GM19438 (cell line): Measurements from ENCODE around the gene HEPHL1.
A peak's percentile ranks its signal among the peaks of the same experiment; 100 is the strongest.

ENCODE experiments used
- ATAC-seq: cut with Tn5 transposase; IDR thresholded peaks from one replicate; pipeline ENCODE4 v1.9.1; 2021; ENCODE audit warnings: low read depth; ENCODE audit not compliant: unreplicated experiment

The HEPHL1 gene

DNA sequence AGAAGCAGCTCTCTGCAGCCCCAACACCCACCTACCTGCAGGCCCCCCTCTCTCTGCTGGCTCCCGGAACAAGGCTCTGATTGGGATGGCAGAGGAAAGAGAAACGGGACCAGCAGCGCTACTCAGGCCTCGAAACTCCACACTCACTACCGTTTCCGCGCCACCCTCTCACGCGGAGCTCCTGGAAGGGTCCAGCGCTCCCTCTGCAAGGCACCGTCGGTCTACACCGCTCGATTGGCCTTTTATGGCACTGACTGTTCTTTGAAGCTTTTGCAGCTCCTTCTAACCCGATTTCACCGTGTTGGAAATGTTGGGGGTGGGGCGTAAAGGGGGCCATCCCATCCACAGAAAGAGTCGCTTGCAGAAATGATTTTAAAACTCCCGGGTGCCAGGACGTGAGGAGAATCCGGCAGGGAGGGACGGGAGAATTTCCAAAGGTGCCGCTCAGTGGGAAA lies 107.2 kb downstream of the HEPHL1 start:
- ATAC-seq, result peak; percentile 33

DNA sequence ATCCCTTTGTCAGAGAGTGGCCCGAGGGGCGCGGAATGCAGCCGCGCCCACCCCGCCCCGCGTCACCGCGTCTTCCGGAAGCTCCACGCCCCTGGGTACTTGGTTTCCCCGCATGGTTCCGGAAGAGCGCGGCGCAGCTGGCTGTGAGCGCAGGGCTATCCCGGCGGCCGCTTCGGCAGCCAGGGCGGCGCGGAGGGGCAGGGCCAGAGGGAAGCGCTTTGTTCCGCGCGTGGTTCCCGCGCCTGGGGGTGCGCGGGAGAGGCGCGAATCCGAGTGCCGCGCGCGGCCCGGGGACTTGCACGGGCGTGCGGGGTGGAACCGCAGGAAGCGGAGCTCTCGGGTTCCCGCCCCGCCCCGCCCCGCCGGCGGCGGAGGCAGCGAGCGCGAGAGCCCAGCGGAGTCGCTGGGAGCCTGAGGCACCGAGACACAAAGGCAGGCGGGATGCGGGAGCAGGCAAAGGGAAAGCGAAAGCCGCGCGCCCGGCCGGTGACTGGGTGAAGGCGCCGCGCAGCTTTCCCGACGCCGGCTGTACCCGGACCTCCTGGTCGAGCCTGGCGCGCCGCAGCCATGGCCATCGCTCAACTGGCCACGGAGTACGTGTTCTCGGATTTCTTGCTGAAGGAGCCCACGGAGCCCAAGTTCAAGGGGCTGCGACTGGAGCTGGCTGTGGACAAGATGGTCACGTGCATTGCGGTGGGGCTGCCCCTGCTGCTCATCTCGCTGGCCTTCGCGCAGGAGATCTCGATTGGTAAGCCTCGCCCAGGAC lies 107.8 kb downstream of the HEPHL1 start, which contains the start of gene PANX1:
Gene PANX1 (plus strand): TSS at position 96 of the 766 bp plus-strand sequence. CDS start 472 bp downstream, at position 568.
- peak; percentile 82 for ATAC-seq

DNA sequence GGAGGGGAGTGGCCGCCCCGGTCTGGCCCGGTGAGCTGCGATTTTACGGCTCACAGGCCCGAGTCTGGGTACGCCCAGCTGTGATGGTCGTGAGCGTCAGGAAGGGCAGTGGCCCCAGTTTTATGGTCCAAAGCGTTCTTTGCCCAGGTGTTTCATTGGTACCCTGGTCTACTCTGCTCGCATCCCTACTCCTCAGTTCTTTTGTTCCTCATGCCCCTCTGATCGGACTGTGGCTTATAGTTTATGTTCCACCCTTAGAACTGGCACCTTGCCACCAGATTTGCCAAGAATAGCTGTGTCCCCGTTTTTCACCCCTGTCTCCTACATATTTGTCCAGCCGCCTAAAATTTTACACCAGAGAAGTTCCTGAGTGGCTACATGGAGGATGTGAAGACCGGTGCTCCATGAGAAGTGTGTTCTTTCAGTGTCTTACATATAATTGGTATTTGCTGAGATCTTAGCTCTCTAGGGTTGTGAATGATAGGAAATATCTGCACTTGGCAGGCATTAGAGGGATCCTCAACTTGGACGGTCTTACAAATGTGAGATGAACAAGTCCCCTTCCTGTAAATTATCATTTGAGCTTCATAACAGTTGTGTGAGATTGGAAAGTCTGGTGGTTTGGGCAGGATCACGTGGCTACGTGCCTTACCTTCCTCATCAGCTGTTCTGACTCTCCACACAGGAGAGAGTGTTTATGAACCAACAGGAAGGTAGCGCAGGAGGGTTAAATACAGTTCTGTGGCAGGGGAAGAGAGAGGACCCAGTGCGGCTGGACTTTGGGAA lies 108.6 kb downstream of the HEPHL1 start:
- ATAC-seq, result no peak

DNA sequence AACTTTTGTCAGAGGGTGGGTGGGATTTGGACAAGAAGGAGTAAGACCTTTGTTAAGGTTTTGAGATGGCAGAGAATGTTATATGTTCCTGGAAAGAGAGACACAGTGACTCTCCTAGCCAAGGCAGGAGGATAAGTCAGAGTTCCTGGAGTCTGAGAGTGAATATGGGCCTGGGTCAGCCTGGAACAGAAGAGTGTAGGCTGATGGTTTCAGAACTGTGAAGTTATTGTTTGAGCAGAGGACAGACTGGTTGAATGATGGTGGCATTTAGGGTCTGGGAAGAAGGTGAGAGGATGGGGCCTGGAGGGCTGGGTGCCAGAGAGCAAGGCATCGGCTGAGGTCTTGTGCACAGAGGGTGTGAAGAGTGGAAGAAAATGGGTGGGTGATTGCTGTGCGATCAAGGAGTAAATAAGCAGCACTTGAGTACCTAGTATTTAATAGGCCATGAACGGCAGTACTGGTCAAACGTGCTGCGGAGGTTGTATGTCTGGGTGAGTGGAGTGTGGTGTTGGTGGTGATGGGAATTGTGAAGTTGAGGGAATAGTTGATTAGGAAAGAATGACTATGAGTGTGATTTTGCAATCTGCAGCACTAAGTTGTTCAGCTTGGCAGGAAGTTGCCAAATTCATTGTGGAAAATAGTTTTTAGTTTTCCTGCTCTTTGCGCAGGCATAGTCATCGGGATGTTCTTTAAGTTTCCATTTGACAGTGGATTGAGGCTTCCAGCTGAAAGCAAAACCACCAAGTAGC lies 109.3 kb downstream of the HEPHL1 start:
- ATAC-seq, result no peak

DNA sequence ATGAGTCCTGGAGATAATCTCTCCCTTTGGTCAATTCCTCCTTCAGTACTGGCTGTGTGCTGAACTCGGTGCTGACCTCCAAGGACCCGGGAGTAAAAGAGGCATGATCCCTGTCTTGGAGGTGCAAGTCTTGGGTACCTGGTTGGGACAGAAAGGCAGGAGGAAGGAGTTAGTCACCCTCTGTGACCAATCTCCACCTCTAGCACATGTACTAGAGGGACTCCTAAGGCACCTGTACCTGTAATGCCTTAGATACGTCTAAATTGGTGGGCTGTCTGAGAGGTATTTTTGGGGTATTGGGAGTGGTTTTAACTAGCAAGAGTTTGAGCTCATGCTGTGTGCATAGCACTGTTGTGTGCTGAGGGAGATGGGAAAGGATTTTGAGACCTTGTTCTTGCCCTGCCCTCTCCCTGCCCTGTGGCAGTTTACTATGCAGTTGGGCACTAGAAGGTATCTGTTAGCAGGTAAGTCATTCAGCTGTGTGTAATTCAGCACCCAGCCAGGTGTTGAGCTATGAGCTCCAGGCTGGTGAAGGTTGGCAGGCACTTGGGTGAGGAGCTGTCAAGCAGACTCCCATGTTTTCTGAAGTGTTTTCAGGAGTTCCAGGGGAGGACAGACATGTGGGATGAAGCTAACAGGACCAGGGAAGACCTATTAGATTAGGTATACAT lies 110.0 kb downstream of the HEPHL1 start:
- no peak for ATAC-seq

DNA sequence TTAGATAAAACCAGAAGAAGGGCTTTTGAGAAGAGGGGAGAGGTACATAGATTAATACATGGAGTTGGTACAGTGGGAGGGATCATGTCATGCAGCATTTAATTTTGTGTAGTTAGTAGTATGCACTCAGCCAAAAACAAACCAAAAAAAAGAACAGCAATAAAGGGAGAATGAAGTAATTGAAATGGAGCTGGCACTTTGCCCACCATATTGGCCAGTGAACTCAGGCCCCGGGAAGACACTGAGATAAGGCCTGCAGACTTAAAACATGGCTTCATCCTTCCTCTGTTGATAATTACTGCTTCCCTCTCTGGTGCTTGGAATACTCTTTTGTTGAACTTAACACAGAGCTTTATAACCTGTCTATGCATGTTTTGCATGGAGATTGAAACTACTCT lies 110.6 kb downstream of the HEPHL1 start:
- no peak for ATAC-seq

DNA sequence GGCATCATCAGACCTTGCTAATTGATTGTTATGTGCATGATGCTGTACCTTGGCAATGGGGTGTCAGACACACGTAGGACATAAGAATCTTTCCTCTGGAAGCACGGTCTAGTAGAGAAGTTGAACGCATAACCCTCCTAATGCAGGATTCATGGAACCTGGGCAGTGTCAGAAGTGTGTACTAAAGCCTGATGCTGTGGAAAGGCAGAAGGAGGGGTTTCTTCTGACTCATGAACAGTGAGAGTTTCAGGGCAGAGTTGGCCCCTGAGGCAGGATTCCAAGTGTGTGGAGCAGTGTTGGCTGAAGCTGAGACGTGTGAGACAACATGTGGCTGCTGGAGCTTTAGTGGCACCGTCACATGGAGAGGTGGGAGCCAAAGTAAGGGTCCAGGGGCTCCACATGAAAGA lies 111.0 kb downstream of the HEPHL1 start:
- ATAC-seq, result no peak

DNA sequence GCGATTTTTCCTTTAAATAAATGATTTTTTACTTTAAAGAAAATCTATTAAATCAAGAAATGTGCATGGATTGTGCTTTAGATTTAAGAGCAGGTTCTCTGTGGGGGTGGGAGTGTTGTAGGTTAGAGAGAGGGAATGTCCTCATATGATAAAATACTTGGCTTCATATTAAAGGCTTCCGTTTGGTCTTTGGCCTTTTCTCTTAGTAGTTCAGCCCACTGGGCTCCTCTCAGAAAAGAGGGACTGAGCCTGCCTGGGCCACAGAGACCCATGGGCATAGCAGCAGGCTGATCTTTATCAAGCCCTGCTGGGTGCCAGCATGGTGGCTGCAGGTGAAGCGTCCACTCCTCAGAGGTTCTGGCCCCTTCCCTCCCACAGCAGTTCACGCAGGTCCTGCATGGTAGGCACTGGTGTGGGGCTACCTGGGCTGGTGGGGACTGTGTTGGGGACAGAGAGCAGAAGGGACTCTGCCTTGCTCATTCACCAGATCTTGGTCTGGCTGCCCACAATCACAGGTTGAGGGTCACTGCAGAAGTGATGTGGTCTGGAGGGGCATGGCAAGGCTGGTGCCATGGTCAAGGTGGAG lies 111.8 kb downstream of the HEPHL1 start:
- no peak for ATAC-seq

DNA sequence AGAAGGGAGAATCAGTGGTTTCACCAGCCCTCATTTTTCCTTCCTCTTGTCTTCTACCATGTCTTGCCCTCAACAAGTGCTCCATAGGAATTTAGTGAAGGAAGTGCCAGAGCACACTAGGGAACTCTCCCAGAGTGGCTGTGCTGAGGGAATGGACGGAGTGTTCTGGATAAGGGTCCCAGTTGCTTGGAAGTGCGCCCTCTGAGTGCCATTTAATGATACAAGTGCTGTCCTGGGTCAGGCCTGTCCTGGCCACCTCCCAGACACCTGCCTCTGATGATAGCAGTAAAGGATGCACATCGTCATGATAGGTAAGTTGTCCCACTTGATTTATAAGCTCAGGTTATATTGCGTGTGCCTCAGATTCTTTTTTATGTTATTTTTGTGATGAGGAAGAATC lies 112.6 kb downstream of the HEPHL1 start:
- ATAC-seq, result no peak

DNA sequence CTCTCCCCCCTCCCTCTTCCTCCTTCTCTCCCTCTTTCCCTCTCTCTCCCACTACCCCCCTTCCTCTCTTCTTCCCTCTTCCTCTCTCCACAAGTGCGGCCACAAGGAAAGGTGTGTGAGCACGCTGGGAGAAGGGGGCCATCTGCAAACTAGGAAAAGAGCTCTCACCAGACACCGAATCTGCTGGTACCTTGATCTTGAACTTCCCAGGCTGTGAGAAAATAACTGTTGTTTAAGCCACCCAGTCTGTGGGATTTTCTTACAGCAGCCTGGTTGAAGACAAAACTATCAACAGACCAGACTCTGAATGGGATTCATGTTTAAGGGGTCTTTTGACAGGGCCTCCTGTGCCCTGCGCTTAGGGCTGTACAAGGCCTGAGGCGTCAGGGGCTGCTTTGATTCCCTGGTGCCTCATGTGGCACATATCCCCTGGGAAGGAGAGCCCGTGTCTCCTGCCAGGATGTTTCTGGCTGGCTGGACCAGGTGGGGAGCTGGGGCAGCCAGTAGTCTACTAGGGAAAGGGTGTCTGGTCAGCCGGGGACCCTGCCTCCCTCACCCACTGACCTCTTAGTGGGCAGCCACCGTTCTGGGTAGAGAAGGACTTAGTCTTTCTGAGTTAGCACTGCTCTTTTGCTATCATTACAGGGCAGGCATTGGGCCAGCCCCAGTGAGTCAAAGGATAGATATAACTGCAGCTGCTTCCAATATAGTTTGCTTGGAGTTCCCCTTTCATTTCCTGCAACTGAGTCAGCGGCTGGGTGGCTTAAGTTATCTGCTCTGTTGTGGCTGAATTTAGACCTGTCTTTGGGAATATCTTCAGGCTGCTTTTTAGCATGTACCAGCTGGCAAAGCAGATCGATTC lies 113.7 kb downstream of the HEPHL1 start:
- no peak for ATAC-seq

DNA sequence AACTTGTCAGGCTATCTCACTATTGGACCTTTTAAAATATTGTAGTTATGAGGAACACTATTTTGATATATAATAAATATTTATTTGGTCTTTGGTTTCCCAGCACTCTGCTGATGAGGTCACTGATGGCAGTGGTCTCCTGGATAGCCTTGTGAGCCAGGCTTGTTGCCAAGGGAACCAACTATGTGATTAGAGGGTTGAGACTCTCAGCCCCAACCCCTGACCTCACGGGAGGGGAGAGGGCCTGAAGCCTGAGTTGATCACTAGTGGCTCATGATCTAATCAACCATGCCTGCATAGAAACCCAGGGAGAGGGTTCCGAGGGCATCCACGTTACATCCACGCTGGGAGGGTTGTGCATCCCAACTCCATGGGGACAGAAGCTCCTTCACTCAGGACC lies 118.3 kb downstream of the HEPHL1 start:
- ATAC-seq, result no peak

DNA sequence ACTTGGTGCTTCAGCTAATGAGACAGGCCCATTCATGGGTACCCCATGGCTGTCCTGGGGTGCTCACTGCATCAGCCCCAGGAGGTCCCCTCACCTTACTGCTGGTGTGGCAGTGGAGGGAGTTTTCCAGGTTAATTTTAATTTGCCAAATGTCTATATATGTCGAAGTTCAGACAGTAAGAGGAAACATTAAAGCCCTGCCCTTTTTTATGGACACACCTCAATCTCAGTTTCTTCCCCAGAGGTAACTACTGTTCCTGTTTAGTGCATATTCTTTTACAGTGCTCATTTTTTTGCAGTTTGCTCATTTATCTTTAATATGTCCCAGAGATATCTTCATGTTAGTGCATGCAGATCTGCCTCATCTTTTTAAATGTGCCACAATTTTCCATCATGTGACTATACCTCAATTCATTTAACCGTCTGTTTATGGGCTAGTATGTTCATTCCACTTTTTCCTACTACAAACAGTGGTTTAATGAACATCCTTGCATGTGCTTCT lies 119.1 kb downstream of the HEPHL1 start:
- ATAC-seq, result no peak

DNA sequence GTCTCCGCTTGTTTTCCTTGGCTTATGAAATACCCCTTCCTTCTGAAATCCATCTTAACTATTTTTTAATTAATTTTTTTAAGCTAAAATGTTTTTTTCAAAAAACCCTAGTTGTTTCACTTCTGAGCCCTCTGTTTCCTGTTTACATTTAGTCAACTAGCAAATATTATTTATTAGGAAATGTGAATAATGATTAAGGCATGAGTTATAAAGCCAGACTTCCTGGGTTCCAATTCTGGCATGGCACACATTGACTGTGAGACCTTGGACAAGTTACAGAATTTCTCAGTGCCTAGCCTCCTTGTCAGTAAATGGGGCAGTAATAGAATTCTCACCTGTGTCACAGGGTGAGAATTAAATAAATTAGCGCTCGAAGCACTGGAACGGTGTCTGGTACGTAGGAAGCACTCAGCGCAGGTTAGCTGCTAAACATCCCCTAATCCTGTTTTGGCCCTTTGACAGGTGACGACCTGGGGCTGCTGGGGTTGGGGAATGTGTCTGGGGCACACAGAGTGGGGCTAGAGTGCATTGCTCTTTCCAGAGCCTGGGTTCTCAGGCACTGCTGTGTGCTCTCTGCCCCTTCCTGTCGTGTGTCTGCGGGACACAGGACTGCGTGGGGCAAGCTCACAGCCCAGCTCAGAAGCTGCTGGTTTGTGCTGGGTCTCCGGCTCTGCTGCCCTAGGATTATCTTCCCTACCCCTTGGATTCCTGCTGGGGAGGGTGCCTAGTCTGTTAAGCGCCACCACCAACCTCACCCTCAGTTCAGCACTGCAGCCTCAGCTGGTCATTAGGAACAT lies 120.6 kb downstream of the HEPHL1 start:
- ATAC-seq, result no peak

DNA sequence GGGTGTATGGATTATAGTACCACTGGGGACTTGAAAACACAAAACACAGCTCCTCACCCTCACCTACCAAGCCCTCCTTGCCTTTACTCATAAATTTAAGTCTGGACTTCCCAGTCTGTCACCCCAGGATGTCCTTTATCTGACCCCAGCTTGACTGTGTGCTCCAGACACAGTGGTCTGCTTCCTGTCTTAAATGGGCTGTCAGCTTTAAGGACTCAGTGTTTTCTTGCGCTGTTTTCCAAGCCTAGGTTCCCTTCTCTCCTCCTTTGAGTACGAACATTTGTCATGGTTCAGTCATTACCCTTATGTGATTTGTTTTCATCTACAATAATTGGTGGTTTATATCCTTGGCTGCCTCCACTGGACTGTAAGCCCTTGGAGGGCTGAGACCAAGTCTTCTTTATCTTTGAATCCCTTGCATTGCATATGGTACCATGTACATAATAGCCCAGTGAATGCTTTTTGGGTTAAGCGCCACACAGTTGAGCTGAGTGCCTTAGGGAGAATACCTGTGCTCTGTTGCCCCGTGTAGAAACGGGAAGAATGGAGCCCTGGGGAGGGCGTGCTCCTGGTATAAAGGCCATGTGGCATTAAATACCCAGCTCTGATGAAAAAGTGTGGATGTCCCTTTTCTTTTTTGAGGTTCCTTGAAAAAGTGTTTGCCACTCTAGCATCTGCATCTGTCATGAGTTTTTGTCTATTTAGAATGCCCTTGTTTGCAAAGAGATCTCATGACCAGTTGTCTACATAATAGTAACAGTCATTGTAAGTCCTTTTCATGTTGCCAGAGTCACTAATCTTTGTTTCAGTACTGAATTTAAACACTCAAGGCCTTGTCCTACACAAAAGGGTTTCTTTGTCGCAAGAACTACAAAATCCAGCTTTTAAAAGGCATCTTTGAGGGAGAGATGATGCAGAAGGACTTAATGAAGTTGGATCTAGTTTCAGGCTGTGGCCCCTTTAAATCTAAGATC lies 121.4 kb downstream of the HEPHL1 start:
- ATAC-seq, result no peak

DNA sequence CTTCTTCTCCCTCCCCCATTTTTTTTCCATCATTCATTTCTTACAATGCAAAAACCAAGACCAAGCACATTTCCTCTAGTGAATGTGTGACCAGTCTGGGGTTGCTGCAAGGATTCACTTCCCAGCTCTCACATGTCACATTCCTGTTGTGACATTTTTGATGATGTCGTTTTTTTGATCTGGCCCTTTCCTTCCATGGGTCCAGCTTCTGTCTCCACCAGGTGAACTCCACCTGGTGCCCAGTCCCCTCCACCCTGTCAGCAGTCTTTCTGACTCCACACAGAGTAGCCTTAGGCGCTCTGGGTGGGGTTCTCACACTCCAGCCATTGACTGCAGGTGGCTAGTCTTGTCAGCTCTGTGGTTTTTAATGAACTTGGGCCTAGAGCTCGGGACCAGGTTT lies 123.1 kb downstream of the HEPHL1 start:
- no peak for ATAC-seq

DNA sequence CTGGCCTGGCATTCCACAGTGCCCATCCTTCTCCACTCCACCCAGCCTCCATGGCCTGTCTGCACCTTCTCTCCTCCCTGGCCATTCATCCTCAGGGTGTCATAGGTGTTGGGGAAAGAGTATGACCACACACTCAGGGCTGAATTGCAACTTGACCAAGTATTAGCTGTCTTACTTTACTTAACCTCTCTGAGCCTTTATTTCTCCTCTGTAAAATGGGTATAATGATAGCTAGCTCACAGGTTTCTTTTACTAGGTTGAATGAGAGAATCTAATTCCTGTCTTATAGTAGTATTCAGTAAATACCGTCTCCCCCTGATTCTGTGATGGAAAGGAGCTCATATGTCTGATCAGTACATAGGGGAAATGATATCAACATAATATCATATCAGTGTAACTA lies 123.5 kb downstream of the HEPHL1 start:
- ATAC-seq, result no peak

DNA sequence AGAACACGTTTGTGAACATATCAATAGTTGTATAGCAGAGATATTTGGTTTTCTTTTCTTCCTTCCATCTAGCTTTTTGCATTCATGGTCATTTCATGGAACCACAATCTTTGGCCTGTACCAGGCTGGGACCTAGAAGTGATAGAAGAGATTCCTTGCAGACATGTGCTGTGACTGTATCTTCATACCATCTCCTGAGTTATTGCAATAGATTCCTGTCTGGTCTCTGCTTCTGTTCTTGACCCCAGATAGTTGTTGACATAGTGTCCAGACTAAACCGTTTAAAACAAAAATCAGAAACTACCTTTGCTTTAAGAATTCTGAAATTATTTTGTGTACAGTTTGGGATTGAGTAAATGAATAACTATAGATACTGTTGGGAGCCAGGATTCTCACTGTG lies 124.3 kb downstream of the HEPHL1 start:
- ATAC-seq, result no peak
